GM21528 (cell line): ENCODE results near the gene EDARADD.
"Not testable (repeated sequence)": the region's sequence is repeated elsewhere in the genome, so short reads cannot be mapped to it uniquely, and the experiment has no call there.

ENCODE experiments used
- ATAC-seq: cut with Tn5 transposase; IDR thresholded peaks from one replicate; pipeline ENCODE4 v1.9.1; 2021; ENCODE audit warnings: mild to moderate bottlenecking, moderate library complexity; ENCODE audit not compliant: unreplicated experiment, low FRiP score

The EDARADD gene

DNA sequence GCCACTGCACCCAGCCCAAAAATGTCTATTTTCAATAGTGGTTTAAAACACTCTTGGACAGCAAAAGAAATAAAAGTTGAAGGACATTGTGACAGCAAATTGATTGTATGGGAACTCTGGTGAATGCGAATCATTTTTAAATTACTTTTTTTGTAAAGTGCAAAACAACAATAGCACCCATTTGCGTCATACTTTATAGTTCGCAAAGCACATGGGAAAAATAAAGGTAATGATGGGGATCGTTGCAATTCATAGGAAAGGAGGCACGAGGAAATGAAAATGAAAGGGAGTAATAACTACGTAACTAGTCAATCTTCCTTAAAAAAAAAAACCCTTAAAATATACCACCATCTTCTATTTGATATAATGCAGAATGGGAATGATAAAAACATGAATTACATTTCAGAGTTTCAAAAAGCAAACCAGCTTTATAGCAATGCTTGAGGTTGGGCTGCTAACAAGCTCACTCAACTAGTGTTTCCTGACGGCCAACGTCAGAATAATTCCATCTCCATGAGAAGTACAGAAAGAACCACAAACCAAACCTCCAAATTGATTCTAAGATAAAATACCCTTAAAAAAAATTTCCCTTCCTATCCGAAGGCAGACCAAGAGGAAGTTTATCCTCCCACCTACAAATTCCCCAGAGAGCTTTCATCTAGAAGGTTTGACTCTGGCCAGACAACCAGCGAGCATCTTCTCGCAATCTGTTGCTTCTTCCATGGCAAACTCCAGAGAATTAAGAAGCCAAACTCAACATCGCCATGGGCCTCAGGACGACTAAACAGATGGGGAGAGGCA, at the start of gene EDARADD:
EDARADD (plus strand) TSS at position 606 of the 801 bp plus-strand sequence; CDS start at position 765, 159 bp downstream.
- ATAC-seq = no peak

DNA sequence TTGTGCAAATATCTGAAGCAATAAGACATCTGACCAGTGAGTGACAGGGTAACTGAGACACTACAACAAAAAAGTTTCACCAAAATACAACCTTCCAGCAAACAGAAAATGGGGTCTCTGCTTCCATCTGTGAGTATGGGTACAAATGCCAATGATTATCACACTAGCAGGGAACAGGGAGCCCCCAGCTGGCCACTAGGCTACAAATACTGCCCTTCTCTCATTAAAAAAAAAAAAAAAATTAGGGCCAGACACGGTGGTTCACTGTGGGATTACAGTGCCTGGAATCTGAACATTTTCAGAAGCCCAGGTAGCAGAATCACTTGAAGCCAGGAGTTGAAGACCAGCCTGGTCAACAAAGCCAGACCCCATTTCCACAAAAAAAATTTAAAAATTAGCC, 48.4 kb upstream of the EDARADD start:
- ATAC-seq = no peak

- no peak for ATAC-seq
Observed at GRCh38 chr1:236348071-236348470, 46.0 kb upstream of the EDARADD start.

GRCh38 chr1:236350308-236350707, 43.8 kb upstream of the EDARADD start:
- ATAC-seq = no peak

DNA sequence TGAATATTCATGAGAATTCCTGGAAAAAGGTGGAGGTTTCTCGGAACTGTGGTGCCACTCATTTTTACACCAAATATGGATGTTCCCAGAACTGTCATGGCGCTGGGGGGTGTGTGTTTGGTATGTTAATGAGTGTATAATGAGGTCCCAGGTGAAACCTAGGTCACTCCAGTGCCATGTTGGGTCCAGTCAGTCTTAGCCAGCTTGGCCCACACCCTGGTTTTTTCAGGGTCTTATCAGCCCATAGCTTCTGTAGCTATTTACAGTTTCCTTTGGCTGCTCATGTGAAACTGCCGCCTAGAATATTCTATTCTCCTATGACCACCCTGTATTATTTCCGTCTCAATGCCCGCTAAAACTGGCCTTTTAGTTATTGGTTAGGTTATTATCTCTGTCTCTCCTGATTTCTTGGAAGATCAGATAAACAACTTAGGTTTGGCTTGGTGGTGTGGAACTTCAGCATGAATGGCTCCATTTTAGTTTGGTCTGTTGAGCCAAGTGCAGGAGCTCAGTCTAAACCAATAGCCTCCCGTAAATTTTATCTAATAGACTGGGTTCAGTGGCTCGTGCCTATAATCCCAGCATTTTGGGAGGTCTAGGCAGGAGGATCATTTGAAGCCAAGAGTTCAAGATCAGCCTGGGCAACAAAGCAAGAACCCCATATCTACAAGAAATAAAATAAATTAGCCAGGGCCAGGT, 42.1 kb upstream of the EDARADD start:
- ATAC-seq = no peak

DNA sequence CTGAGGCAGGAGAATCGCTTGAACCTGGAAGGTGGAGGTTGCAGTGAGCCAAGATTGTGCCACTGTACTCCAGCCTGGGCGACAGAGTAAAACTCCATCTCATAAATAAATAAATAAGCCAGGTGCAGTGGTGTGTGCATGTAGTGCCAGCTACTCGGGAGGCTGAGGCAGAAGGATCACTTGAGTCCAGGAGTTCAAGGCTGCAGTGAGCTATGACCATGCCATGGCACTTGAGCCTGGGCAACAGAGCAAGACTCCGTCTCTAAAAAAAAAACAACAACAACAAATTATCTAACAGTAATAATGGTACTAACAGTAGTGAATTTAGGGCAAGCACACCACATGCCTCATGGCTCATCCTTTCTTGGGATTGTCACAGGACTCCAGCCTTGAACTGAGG, 41.3 kb upstream of the EDARADD start:
- ATAC-seq = not testable (repeated sequence)

DNA sequence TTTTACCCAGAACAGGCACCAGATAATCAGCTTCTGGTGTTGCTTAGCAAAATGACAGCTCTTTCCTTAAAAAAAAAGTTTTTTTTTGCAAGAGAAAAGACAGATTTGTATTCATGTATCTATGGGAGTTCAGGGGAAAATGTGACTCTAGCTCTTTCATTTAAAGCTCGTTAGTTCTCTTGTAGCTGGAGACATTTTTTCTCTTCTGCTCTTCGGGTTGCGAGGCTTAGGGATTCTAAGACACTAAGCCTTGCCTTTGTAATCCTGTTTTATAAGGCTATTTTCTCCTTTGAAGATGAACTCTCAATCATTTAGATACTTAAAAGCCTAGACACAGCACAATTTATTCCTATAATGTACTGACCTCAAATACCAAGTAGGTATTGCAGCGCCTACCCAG, 40.3 kb upstream of the EDARADD start:
- ATAC-seq = no peak

- no peak for ATAC-seq
Observed at GRCh38 chr1:236354330-236355147, 39.5 kb upstream of the EDARADD start.

- ATAC-seq = no peak
Observed at GRCh38 chr1:236356141-236356540, 37.9 kb upstream of the EDARADD start.

DNA sequence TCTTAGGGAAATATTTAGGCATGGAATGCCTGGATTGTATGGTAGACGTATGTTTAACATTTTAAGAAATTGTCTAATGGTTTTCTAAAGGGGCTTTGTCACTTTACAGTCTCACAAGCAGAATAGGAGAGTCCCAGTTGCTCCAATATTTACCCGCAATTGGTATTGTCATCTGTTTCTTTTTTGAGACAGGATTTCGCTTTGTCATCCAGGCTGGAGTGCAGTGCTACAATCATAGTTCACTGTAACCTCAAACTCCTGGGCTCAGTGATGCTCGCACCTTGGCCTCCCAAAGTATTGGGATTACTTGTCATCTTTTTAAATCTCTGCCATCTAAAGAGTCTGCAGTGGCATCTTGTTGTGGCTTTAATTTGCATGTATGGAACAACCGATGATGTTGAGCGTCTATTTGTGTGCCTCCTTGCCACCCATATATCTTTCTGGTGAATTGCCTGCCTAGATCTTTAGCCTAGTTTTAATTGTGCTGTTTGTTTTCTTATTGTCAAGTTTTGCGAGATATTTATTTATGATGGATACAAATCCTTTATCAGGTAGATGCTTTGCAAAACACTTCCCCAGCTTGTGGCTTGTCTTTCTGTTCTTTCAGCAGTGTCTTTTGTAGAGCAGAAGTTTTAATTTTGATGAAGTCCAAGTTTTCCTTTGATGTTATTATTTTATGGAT, 32.0 kb upstream of the EDARADD start:
- ATAC-seq = no peak

DNA sequence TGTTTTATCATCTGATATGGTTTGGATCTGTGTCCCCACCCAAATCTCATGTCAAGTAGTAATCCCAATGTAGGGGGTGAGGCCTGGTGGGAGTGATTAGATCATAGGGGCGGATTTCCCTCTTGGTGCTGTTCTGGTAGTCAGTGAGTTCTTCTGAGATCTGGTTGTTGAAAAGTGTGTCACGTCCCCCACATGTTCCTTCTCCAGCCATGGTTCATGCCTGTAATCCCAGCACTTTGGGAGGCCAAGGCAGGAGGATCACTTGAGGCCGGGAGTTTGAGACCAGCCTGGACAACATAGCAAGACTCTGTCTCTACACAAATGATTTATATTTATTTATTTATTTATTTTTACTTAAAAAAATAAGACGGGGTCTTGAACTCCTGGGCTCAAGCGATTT, 30.8 kb upstream of the EDARADD start:
- ATAC-seq = no peak

DNA sequence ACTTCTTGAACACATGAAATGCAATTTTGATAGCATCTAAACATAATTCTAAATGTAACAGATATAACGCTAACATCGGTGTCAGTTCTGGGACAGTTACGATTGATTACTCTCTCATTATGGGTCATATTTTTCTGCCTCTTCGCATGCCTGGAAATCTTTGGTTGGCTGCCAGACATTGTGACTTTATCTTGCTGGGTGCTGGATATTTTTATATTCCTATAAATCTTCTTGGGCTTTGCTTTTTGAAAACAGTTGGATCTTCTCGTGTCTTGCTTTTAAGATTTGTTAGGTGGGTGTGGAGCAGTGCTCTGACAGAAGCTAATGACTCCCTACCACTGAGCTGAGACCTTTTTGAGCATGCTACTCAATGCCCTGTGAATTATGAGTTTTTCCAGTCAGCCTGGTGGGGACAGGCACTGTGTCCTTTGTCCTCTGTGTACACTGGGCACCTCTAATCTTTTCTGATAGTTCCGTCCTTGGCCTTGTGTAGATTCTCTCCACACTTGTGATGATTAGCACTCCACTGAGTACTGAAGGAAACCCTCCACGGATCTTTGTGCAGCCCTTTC, 28.0 kb upstream of the EDARADD start:
- ATAC-seq = no peak

- not testable (repeated sequence) for ATAC-seq
Observed at GRCh38 chr1:236366681-236367080, 27.4 kb upstream of the EDARADD start.

DNA sequence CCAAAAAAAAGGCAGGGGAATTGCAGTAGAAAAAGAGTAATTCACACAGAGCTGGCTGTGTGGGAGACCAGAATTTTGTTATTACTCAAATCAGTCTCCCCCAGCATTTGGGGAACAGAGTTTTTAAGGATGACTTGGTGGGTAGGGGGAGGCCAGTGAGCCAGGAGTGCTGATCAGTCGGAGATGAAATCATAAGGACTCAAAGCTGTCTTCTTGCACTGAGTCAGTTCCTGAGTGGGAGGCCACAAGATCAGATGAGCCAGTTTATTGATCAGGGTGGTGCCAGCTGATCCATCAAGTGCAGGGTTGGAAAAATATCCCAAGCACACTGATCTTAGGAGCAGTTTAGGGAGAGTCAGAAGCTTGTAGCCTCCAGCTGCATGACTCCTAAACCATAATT, 23.7 kb upstream of the EDARADD start:
- ATAC-seq = no peak

- ATAC-seq = no peak
Observed at GRCh38 chr1:236371083-236371482, 23.0 kb upstream of the EDARADD start.

DNA sequence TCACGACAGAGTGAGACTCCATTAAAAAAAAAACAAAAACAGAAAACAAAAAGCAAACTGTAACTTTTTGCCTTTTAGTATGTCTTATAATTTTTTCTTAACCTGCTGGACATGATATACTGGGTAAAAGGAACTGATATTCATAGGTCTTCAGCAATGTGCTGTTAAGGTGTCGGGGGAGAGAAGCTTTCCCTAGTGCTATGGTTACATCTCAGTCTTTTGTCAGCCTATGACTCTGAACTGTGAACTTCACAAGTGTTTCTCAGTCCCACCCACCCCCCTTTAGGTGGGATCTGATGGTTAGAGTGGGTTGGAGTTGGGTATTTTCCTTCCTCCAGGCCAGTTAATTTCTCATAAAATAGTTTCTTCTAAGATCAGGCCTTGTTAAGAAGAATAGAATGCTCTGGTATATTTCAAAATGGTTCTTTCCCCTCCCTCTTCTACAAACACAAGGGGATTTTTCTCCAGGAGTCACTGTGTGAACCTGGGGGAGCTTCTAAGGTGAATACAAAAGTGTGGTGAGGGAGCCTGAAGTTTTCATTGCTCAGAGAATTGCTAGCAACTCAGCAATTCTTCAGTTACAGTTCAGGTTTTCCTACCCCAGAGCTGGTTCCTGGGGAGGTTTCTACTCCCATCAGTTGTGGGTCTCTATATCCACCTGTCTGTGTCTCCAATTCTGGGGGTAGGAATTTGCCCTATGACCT, 16.1 kb upstream of the EDARADD start:
- ATAC-seq = no peak

- ATAC-seq = no peak
Observed at GRCh38 chr1:236381565-236382158, 12.4 kb upstream of the EDARADD start.

GRCh38 chr1:236388332-236388731, 5.8 kb upstream of the EDARADD start:
- no peak for ATAC-seq

GRCh38 chr1:236389253-236389652, 4.8 kb upstream of the EDARADD start:
- ATAC-seq = no peak
